ENCODE data around the gene CDCP2. TPM values are rescaled to one million over a fixed set of nuclear protein-coding genes. Genes with fewer than 3 reads are reported as not detected.

CDCP2 gene
- total and polyA plus RNA-seq, 2 donors (not counting 1 experiment from before 2014, with no cell fraction given), result 0.25 TPM; not detected in 1

DNA sequence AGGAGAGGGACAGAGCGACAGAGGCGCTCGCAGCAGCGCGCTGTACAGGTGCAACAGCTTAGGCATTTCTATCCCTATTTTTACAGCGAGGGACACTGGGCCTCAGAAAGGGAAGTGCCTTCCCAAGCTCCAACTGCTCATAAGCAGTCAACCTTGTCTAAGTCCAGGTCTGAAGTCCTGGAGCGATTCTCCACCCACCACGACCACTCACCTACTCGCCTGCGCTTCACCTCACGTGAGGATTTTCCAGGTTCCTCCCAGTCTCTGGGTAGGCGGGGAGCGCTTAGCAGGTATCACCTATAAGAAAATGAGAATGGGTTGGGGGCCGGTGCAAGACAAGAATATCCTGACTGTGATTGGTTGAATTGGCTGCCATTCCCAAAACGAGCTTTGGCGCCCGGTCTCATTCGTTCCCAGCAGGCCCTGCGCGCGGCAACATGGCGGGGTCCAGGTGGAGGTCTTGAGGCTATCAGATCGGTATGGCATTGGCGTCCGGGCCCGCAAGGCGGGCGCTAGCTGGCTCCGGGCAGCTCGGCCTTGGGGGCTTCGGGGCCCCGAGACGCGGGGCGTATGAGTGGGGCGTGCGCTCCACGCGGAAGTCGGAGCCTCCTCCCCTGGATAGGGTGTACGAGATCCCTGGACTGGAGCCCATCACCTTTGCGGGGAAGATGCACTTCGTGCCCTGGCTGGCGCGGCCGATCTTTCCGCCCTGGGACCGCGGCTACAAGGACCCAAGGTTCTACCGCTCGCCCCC, 47.1 kb upstream of the CDCP2 start, which contains the start of the genes CYB5RL and MRPL37:
TSS of gene CYB5RL (minus strand) at position 266 of the 754 bp plus-strand sequence. CDS start 4,414 bp downstream, outside the sequence.
TSS of gene MRPL37 (plus strand) at position 403 of the 754 bp plus-strand sequence. CDS start at position 480, 77 bp downstream.
- Mint-ChIP-seq H3K9me3 (ENCODE audit: insufficient read depth) (no peaks in the 10 kb centered on the region), H3K4me3 (peak within 1 kb of the TSS; percentile 97), H3K27ac (peak within 1 kb of the TSS; percentile 88), H3K27me3 (no peaks in the 10 kb centered on the region), H3K4me1 (peaks cover 34% of the 10 kb centered on the region)
- DNase-seq (peak; percentile 94), ATAC-seq (ENCODE audit: low read depth) (peak; percentile 99)
- peaks cover 18 to 21% of the 10 kb centered on the region in 2 donors for H3K4me1 ChIP-seq (ENCODE audit: control insufficient read depth in 2 of 2, insufficient read depth in 2 of 2, low read length in 2 of 2)
- TF ChIP-seq EZH2 (IDR thresholded peaks at IDR 0.05; ENCODE audit: borderline replicate concordance, insufficient read depth, low read depth, low read length, poor library complexity, severe bottlenecking), result no peak
- TF ChIP-seq, protein P1, sequence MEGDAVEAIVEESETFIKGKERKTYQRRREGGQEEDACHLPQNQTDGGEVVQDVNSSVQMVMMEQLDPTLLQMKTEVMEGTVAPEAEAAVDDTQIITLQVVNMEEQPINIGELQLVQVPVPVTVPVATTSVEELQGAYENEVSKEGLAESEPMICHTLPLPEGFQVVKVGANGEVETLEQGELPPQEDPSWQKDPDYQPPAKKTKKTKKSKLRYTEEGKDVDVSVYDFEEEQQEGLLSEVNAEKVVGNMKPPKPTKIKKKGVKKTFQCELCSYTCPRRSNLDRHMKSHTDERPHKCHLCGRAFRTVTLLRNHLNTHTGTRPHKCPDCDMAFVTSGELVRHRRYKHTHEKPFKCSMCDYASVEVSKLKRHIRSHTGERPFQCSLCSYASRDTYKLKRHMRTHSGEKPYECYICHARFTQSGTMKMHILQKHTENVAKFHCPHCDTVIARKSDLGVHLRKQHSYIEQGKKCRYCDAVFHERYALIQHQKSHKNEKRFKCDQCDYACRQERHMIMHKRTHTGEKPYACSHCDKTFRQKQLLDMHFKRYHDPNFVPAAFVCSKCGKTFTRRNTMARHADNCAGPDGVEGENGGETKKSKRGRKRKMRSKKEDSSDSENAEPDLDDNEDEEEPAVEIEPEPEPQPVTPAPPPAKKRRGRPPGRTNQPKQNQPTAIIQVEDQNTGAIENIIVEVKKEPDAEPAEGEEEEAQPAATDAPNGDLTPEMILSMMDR (IDR thresholded peaks at IDR 0.05), result no peak
- H4K20me1 ChIP-seq (ENCODE audit: control insufficient read depth, insufficient read depth, low read length, poor library complexity, severe bottlenecking), result peaks cover 10% of the 10 kb centered on the region
- H3K79me2 ChIP-seq (ENCODE audit: control insufficient read depth, insufficient read depth, low read length), result peaks cover 41% of the 10 kb centered on the region
- no peaks in the 10 kb centered on the region for H3K9me3 ChIP-seq (ENCODE audit: control extremely low read depth in 1 of 3, control insufficient read depth in 2 of 3, insufficient read depth in 1 of 3, low read length in 2 of 3)
- POLR2A ChIA-PET, result interaction anchor here (1.3 to 2.0 kb wide), 2 partner anchors 207 to 254 kb away, joined by 3 to 4 read pairs; partner anchors contain the start of genes IFT25 and LRRC42
- no peaks in the 10 kb centered on the region for H3K27me3 ChIP-seq (replicated peaks in 1 of 4; ENCODE audit: control extremely low read depth in 1 of 4, control insufficient read depth in 3 of 4, insufficient read depth in 4 of 4, low read length in 3 of 4)
- H3K9ac ChIP-seq (ENCODE audit: low read length), result peak within 1 kb of the TSS; percentile 82
- H3K27ac ChIP-seq (ENCODE audit: low read length in 2 of 2), result peak within 1 kb of the TSS; percentile 60 to 77
- under 1% methylated on average over 42 of the region's 51 CpGs for WGBS (ENCODE audit: insufficient coverage)
- intact Hi-C loops (cut with micrococcal nuclease), result loop anchor here (1.0 kb wide), 3 partner anchors 207 to 362 kb away; partner anchors contain the start of gene NDC1
- peak within 1 kb of the TSS; percentile 90 for H3K4me2 ChIP-seq (replicated peaks; ENCODE audit: low read depth, low read length, poor library complexity, severe bottlenecking)
- peak within 1 kb of the TSS; percentile 87 for H2AFZ ChIP-seq (ENCODE audit: insufficient read depth, low read depth, low read length, poor library complexity, severe bottlenecking)
- H3K36me3 ChIP-seq (replicated peaks in 1 of 2; ENCODE audit: control extremely low read depth in 1 of 2, control insufficient read depth in 1 of 2, extremely low read depth in 1 of 2, insufficient read depth in 2 of 2, low read length in 1 of 2), result peaks cover 3 to 5% of the 10 kb centered on the region in 2 experiments
- CTCF ChIA-PET, result interaction anchor here (0.5 to 2.5 kb wide), 9 partner anchors 8 to 463 kb away, joined by 3 to 10 read pairs (median 3); no protein-coding TSS in a partner anchor
- peak within 1 kb of the TSS; percentile 75 to 98 (median 88) for H3K4me3 ChIP-seq (ENCODE audit: control extremely low read depth in 1 of 5, extremely low read depth in 1 of 5, insufficient read depth in 1 of 5, low read depth in 2 of 5, low read length in 4 of 5)
